HFF-Myc (cell line): ENCODE measurements around the gene GABRB3.

Experiments
- DNase-seq: peaks from one replicate; pipeline ENCODE4 v3.0.0-alpha.2; 2011; ENCODE audit warnings: low read depth; ENCODE audit errors: extremely low read depth
- H3K4me3 ChIP-seq: replicated peaks from 2 replicates; pipeline ENCODE4 v1.5.1; 2011; ENCODE audit warnings: low read depth, mild to moderate bottlenecking, control low read depth, low read length
- TF ChIP-seq, protein P1 (sequence below): IDR thresholded peaks from 2 replicates; pipeline ENCODE4 v1.5.1; 2012; ENCODE audit warnings: mild to moderate bottlenecking, low read depth, low read length, control low read depth; ENCODE audit errors: missing control alignments

GABRB3 gene

DNA sequence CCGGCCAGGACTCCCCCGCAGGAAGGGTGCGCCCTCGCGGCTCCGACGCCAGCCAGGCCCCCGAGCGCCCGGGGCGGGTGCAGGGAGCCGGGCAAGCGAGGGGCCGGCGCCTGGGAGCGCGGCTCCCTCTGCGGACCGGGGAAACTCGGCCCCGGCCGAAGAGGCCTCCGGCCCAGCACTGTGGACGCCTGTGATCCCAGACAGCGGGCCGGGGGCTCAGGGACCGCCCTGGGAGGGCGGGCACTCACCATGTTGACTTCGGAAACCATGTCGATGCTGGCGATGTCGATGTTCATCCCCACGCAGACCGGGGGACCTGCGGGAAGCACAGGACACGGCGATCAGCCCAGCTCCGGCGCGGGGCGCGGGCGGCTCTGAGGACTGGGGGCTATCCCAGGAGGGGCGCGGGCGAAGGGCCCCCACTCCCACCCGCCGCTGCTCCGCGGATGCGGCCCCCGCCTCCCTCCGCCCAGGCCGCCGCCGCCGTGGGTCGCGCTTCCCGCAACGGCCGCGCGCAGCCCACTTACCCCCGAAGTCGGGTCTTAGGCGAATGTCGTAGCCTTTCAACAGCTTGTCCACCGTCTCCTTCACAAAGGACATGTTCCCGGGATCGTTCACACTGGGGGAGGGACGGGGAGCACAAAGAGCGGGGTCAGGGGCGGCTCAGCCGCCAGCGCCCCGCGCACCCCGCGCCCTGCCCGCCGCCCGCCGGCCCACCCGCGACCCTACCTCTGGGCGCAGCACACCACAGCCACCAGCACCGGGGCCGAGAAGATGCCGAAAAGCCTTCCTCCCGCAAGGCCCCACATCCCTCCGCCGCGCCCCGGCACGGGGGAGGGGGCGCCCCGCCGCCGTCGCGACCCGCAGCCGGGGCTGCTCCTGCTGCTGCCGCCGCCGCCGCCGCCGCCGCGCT lies at the start of gene GABRB3:
TSS of gene GABRB3 (minus strand) at position 913 of the 913 bp plus-strand sequence.
- H3K4me3 ChIP-seq, result no peak within 1 kb of the TSS
- no peak for DNase-seq
- TF ChIP-seq, protein P1, sequence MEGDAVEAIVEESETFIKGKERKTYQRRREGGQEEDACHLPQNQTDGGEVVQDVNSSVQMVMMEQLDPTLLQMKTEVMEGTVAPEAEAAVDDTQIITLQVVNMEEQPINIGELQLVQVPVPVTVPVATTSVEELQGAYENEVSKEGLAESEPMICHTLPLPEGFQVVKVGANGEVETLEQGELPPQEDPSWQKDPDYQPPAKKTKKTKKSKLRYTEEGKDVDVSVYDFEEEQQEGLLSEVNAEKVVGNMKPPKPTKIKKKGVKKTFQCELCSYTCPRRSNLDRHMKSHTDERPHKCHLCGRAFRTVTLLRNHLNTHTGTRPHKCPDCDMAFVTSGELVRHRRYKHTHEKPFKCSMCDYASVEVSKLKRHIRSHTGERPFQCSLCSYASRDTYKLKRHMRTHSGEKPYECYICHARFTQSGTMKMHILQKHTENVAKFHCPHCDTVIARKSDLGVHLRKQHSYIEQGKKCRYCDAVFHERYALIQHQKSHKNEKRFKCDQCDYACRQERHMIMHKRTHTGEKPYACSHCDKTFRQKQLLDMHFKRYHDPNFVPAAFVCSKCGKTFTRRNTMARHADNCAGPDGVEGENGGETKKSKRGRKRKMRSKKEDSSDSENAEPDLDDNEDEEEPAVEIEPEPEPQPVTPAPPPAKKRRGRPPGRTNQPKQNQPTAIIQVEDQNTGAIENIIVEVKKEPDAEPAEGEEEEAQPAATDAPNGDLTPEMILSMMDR, result no peak

- TF ChIP-seq, protein P1, result no peak
- no peak overlapping the region for H3K4me3 ChIP-seq
- no peak for DNase-seq
Measured at GRCh38 chr15:26807517-26808427, 34.9 kb upstream of the GABRB3 start.

GRCh38 chr15:26806574-26806973 lies 33.7 kb upstream of the GABRB3 start:
- DNase-seq, result no peak
- TF ChIP-seq, protein P1, result no peak

DNA sequence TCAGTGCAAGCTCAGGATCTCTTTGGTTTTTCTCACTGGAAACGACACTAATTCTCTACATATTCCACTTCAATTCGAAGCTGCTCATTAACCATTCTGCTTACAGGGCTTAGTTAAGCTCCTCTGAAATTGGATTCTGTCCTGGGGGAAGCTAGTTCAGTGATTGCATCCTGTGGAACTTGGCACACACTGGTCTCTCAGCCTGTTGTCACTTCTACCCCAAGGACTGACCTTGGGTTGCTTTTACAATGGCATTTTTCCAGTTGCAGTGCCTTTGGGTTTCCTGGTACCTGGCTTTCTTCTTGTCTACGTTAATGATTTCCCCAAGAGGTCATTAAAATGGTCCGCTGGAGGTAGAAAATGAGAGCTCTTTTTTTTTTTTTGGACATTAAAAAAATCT lies 33.3 kb upstream of the GABRB3 start:
- H3K4me3 ChIP-seq, result no peak overlapping the region
- TF ChIP-seq, protein P1, result no peak
- no peak for DNase-seq

More at GRCh38 chr15:26806574-26806973, 33.7 kb upstream of the GABRB3 start:
- no peak overlapping the region for H3K4me3 ChIP-seq

DNA sequence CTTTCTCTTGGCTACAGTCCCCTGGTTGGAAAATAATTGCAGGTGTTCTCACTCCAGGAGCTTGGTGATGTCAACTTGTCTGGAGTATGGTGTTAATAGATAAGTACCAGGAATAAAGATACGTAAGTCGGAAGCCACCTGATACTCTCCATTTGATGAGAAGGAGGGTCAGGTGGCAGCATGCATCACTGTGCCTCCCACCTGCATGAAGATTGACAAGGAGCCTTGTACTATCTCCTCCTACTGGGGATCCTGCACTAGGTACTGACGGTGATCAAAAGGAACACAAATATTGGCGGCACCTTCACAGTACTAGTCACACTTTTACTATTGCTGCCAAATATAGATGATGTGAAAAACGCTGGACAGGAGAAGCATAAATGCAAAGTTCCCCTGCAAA lies 32.6 kb upstream of the GABRB3 start:
- H3K4me3 ChIP-seq, result no peak overlapping the region
- DNase-seq, result no peak
- TF ChIP-seq, protein P1, result no peak

DNA sequence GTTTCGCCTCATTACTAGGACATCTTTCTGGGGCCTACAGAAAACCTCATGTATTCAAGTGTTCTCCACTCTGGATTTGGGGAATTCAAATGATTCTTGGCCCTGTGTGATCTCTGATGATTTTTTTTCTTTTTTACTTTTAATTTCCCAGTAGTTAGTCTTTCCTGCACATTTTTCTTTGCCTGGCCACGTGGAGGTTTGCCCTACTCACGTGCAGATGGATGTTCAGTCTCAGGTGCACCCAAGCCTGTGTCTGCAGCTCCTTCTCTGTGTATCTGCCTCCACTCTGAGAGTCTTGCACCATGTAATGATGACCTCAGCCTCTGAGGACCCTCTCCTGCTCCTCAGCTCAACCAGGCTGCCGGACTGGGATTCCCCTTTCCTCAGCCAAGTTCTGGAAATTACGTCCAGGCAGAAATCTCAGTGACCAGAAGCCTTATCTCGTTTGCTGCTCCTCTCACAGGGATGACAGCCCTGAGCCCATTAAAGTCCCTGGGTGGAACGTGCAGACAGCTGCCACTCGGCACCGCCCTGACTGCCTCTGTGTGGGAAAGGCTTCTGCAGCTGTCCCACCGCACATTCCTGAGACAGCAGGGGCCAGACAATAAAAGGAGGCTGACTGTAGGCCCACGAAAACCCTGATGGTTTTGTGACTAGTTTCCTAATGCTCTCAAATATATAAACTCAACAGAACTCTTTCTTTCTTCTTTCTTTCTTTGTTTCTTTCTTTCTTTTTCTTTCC lies 31.4 kb upstream of the GABRB3 start:
- DNase-seq, result no peak
- TF ChIP-seq, protein P1, result no peak
- no peak overlapping the region for H3K4me3 ChIP-seq
